Endodermal cell (in vitro differentiated cells): ENCODE results near the gene GBF1. TPM values are rescaled to one million over a fixed set of nuclear protein-coding genes. Genes with fewer than 3 reads are reported as not detected.

Source experiments
- DNase-seq: peaks from one replicate; pipeline ENCODE4 v3.0.0-alpha.2; 2017
- H3K27ac ChIP-seq: 2 replicates; pipeline ENCODE4 v1.5.1; 2013; ENCODE audit warnings: mild to moderate bottlenecking, low read depth, low read length, moderate library complexity
- H3K27me3 ChIP-seq: 2 replicates; pipeline ENCODE4 v1.6.1; 2013; ENCODE audit warnings: mild to moderate bottlenecking, low read length, moderate library complexity; ENCODE audit not compliant: insufficient read depth, control insufficient read depth, poor library complexity, severe bottlenecking
- H3K36me3 ChIP-seq: 2 replicates; pipeline ENCODE4 v1.7.0; 2013; ENCODE audit warnings: mild to moderate bottlenecking, low read length, moderate library complexity; ENCODE audit not compliant: control insufficient read depth, insufficient read depth
- H3K4me1 ChIP-seq: one replicate; pipeline ENCODE4 v1.7.0; 2013; ENCODE audit warnings: low read length; ENCODE audit not compliant: control insufficient read depth, insufficient read depth
- H3K4me3 ChIP-seq: 2 replicates; pipeline ENCODE4 v1.5.1; 2013; ENCODE audit warnings: mild to moderate bottlenecking, low read length, moderate library complexity
- H3K9ac ChIP-seq: 2 replicates; pipeline ENCODE4 v1.6.1; 2013; ENCODE audit warnings: mild to moderate bottlenecking, low read length, moderate library complexity; ENCODE audit not compliant: poor library complexity, severe bottlenecking; ENCODE audit errors: extremely low read depth
- H3K9me3 ChIP-seq: 2 replicates; pipeline ENCODE4 v1.6.1; 2013; ENCODE audit warnings: mild to moderate bottlenecking, low read length, moderate library complexity; ENCODE audit not compliant: control insufficient read depth
- H3K27ac Mint-ChIP-seq: 2 replicates; pipeline ENCODE4 v1.8.0; 2020; ENCODE audit warnings: mixed read lengths
- H3K27me3 Mint-ChIP-seq: 2 replicates; pipeline ENCODE4 v1.8.0; 2021; ENCODE audit warnings: mild to moderate bottlenecking, mixed read lengths; ENCODE audit not compliant: insufficient read depth
- H3K36me3 Mint-ChIP-seq: 2 replicates; pipeline ENCODE4 v1.8.0; 2020; ENCODE audit warnings: low read depth, mixed read lengths
- H3K4me1 Mint-ChIP-seq: 2 replicates; pipeline ENCODE4 v1.8.0; 2020; ENCODE audit warnings: mixed read lengths
- H3K4me3 Mint-ChIP-seq: 2 replicates; pipeline ENCODE4 v1.8.0; 2020; ENCODE audit warnings: mild to moderate bottlenecking, moderate library complexity, mixed read lengths
- H3K9me3 Mint-ChIP-seq: 2 replicates; pipeline ENCODE4 v1.8.0; 2020; ENCODE audit warnings: mild to moderate bottlenecking, mixed read lengths
- WGBS, 2 experiments: methylation state at CpG; one replicate each; pipeline versions ENCODE4 v1.1.5 to v1.1.7; 2013; ENCODE audit warnings: missing lambda C conversion rate in 2 of 2, mixed read lengths in 1 of 2; ENCODE audit not compliant: insufficient coverage in 1 of 2, insufficient read length in 1 of 2; 5-methylcytosine and 5-hydroxymethylcytosine counted together
- total RNA-seq, 2 donors: library from RNA; stranded (reverse); fragmentation: NEBNext Ultra II Directional in 1 of 2; extraction: Animal tissue kit (Norgen Biotek cat#: 25700) in 1 of 2; gene quantifications; 2 replicates in 1 of 2; 3 replicates in 1 of 2; pipeline ENCODE4 v1.2.1, GENCODE V29; 2021
- TF ChIP-seq, protein P1 (sequence below): fragments of 200-600 bp; sonication (generic); conservative IDR thresholded peaks from 2 replicates; pipeline ENCODE4 v1.5.0; 2021; ENCODE audit warnings: antibody characterized with exemption, mild to moderate bottlenecking

The GBF1 gene
- total RNA-seq, 2 donors from 2014 or later = 31.1 to 31.4 TPM

DNA sequence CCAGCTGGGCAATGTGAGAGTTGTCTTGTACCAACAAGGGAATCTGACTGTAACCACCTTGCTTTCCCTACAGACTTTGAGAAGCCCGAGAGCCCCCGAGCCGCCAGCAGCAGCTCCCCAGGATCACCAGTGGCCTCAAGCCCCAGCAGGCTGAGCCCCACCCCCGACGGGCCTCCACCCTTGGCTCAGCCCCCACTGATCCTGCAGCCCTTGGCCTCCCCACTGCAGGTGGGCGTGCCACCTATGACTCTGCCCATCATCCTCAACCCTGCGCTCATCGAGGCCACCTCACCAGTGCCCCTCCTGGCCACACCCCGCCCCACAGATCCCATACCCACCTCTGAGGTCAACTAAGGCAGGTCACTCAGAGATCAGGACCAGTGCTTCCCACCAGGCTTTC lies 136.7 kb downstream of the GBF1 start:
- peak; percentile 43 for DNase-seq
- H3K27me3 ChIP-seq = no peaks in the 10 kb centered on the region
- no peak overlapping the region for H3K9ac ChIP-seq
- H3K4me3 ChIP-seq = no peak overlapping the region
- no peaks in the 10 kb centered on the region for H3K4me1 ChIP-seq
- no peak overlapping the region for H3K27ac ChIP-seq
- no peaks in the 10 kb centered on the region for H3K9me3 ChIP-seq
- Mint-ChIP-seq H3K36me3 (peaks cover 32% of the 10 kb centered on the region), H3K27ac (no peak overlapping the region), H3K4me1 (no peaks in the 10 kb centered on the region), H3K9me3 (no peaks in the 10 kb centered on the region), H3K27me3 (no peaks in the 10 kb centered on the region), H3K4me3 (no peak overlapping the region)
- H3K36me3 ChIP-seq = peaks cover 27% of the 10 kb centered on the region
- TF ChIP-seq, protein P1, sequence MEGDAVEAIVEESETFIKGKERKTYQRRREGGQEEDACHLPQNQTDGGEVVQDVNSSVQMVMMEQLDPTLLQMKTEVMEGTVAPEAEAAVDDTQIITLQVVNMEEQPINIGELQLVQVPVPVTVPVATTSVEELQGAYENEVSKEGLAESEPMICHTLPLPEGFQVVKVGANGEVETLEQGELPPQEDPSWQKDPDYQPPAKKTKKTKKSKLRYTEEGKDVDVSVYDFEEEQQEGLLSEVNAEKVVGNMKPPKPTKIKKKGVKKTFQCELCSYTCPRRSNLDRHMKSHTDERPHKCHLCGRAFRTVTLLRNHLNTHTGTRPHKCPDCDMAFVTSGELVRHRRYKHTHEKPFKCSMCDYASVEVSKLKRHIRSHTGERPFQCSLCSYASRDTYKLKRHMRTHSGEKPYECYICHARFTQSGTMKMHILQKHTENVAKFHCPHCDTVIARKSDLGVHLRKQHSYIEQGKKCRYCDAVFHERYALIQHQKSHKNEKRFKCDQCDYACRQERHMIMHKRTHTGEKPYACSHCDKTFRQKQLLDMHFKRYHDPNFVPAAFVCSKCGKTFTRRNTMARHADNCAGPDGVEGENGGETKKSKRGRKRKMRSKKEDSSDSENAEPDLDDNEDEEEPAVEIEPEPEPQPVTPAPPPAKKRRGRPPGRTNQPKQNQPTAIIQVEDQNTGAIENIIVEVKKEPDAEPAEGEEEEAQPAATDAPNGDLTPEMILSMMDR = no peak
- whole genome bisulfite sequencing, 2 experiments = 91 to 93% methylated on average over 4 to 9 of the region's 9 CpGs

DNA sequence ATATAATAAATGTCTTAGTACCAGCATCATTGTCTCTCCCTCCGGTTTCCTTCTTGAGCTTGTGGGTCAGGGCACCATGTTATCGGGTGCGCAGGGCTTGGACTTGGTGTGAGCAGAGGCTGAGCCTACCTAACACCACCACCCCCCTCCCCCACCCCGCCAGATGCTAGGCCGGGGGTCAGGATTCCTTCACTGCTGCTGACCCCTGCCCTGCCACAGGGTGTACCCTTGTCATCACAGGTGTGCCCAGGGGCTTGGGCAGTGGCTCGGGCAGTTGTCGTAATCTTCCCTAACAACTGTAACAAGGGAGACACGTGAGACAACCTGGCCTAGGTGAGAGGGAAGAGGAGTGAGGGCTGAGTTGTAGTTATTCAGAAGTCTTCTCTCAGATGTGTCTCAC lies 137.5 kb downstream of the GBF1 start:
- no peaks in the 10 kb centered on the region for H3K4me1 Mint-ChIP-seq
- no peaks in the 10 kb centered on the region for H3K27me3 Mint-ChIP-seq
- TF ChIP-seq, protein P1 = no peak
- H3K27ac Mint-ChIP-seq = no peak overlapping the region
- no peaks in the 10 kb centered on the region for H3K9me3 ChIP-seq
- 97 to 100% methylated on average over 2 to 8 of the region's 8 CpGs for WGBS, 2 experiments
- no peak overlapping the region for H3K9ac ChIP-seq
- no peaks in the 10 kb centered on the region for H3K4me1 ChIP-seq
- H3K4me3 Mint-ChIP-seq = no peak overlapping the region
- peaks cover 31% of the 10 kb centered on the region for H3K36me3 Mint-ChIP-seq
- H3K27me3 ChIP-seq = no peaks in the 10 kb centered on the region
- DNase-seq = no peak
- no peaks in the 10 kb centered on the region for H3K9me3 Mint-ChIP-seq
- H3K4me3 ChIP-seq = no peak overlapping the region
- peaks cover 27% of the 10 kb centered on the region for H3K36me3 ChIP-seq
- H3K27ac ChIP-seq = no peak overlapping the region

DNA sequence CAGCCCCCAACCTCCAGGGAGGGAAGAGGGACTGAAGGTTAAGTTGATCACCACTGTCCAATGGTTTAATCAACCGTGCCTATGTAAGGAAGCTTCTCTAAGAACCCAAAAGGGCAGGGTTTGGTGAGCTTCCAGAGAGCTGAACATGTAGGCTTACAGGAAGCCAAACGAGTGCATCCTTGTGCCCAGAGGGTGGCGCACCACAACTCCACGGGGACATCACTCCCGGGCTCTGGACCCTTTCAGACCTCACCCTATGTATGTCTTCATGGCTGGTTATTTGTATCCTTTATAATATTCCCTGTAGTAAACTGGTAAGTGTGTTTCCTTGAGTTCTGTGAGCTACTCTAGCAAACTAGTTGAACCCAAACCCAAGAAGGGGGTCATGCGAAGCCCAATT lies 138.7 kb downstream of the GBF1 start:
- Mint-ChIP-seq H3K27me3 (no peaks in the 10 kb centered on the region), H3K4me3 (no peak overlapping the region), H3K9me3 (no peaks in the 10 kb centered on the region), H3K4me1 (no peaks in the 10 kb centered on the region), H3K27ac (no peak overlapping the region), H3K36me3 (peaks cover 27% of the 10 kb centered on the region)
- TF ChIP-seq, protein P1 = peak; percentile 75
- Histone ChIP-seq H3K9ac (no peak overlapping the region), H3K36me3 (peaks cover 19% of the 10 kb centered on the region), H3K9me3 (no peaks in the 10 kb centered on the region), H3K4me1 (no peaks in the 10 kb centered on the region), H3K4me3 (no peak overlapping the region), H3K27ac (no peak overlapping the region), H3K27me3 (no peaks in the 10 kb centered on the region)
- 70 to 100% methylated on average over 2 to 6 of the region's 6 CpGs for WGBS, 2 experiments
- DNase-seq = peak; percentile 82
